HL-60 (cell line): ENCODE measurements around the gene SPTBN5.

Experiments
- GABPA ChIP-seq: IDR thresholded peaks from 2 replicates; pipeline ENCODE4 v1.6.1; 2012; ENCODE audit warnings: low read depth
- POLR2AphosphoS5 ChIP-seq: IDR thresholded peaks from 2 replicates; pipeline ENCODE4 v1.6.1; 2012; ENCODE audit warnings: low read depth
- TF ChIP-seq, protein P1 (sequence below): IDR thresholded peaks from one replicate; pipeline ENCODE4 v1.5.1; 2011; ENCODE audit warnings: low read length, control low read depth, inconsistent platforms; ENCODE audit not compliant: insufficient read depth
- TF ChIP-seq, protein P2 (sequence below): IDR thresholded peaks from 2 replicates; pipeline ENCODE4 v1.6.1; 2012; ENCODE audit warnings: low read depth; ENCODE audit not compliant: insufficient replicate concordance

GRCh38 chr15:41915255-41915994, 21.6 kb upstream of the SPTBN5 start:
- no peak for TF ChIP-seq POLR2AphosphoS5
- TF ChIP-seq, protein P1, sequence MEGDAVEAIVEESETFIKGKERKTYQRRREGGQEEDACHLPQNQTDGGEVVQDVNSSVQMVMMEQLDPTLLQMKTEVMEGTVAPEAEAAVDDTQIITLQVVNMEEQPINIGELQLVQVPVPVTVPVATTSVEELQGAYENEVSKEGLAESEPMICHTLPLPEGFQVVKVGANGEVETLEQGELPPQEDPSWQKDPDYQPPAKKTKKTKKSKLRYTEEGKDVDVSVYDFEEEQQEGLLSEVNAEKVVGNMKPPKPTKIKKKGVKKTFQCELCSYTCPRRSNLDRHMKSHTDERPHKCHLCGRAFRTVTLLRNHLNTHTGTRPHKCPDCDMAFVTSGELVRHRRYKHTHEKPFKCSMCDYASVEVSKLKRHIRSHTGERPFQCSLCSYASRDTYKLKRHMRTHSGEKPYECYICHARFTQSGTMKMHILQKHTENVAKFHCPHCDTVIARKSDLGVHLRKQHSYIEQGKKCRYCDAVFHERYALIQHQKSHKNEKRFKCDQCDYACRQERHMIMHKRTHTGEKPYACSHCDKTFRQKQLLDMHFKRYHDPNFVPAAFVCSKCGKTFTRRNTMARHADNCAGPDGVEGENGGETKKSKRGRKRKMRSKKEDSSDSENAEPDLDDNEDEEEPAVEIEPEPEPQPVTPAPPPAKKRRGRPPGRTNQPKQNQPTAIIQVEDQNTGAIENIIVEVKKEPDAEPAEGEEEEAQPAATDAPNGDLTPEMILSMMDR: no peak
- TF ChIP-seq, protein P2, sequence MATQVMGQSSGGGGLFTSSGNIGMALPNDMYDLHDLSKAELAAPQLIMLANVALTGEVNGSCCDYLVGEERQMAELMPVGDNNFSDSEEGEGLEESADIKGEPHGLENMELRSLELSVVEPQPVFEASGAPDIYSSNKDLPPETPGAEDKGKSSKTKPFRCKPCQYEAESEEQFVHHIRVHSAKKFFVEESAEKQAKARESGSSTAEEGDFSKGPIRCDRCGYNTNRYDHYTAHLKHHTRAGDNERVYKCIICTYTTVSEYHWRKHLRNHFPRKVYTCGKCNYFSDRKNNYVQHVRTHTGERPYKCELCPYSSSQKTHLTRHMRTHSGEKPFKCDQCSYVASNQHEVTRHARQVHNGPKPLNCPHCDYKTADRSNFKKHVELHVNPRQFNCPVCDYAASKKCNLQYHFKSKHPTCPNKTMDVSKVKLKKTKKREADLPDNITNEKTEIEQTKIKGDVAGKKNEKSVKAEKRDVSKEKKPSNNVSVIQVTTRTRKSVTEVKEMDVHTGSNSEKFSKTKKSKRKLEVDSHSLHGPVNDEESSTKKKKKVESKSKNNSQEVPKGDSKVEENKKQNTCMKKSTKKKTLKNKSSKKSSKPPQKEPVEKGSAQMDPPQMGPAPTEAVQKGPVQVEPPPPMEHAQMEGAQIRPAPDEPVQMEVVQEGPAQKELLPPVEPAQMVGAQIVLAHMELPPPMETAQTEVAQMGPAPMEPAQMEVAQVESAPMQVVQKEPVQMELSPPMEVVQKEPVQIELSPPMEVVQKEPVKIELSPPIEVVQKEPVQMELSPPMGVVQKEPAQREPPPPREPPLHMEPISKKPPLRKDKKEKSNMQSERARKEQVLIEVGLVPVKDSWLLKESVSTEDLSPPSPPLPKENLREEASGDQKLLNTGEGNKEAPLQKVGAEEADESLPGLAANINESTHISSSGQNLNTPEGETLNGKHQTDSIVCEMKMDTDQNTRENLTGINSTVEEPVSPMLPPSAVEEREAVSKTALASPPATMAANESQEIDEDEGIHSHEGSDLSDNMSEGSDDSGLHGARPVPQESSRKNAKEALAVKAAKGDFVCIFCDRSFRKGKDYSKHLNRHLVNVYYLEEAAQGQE: no peak
- no peak for TF ChIP-seq GABPA
